Neural cell (in vitro differentiated cells): ENCODE measurements around the gene HRK.

ENCODE experiments used
- EZH2 ChIP-seq: fragments of 200-600, 300-800 bp; shearing (Covaris generic), sonication (generic); IDR thresholded peaks from 2 replicates; pipeline ENCODE4 v1.6.1; 2014; ENCODE audit warnings: antibody characterized with exemption, low read length, borderline replicate concordance, mild to moderate bottlenecking; ENCODE audit not compliant: insufficient read depth, poor library complexity, severe bottlenecking
- MXI1 ChIP-seq: fragments of 450-650 bp; conservative IDR thresholded peaks from 2 replicates; pipeline ENCODE4 v1.6.1; 2014; ENCODE audit warnings: antibody characterized with exemption, mild to moderate bottlenecking; ENCODE audit not compliant: poor library complexity, severe bottlenecking
- POLR2AphosphoS5 ChIP-seq: IDR thresholded peaks from 2 replicates; pipeline ENCODE4 v1.6.1; 2012
- SMC3 ChIP-seq: fragments of 450-650 bp; conservative IDR thresholded peaks from 2 replicates; pipeline ENCODE4 v1.6.1; 2014; ENCODE audit warnings: antibody characterized with exemption, mild to moderate bottlenecking, moderate library complexity; ENCODE audit not compliant: poor library complexity
- TF ChIP-seq, protein P1 (sequence below): fragments of 450-650 bp; IDR thresholded peaks from 2 replicates; pipeline ENCODE4 v1.5.1; 2014; ENCODE audit warnings: antibody characterized with exemption, mild to moderate bottlenecking, moderate library complexity; ENCODE audit not compliant: poor library complexity, severe bottlenecking

DNA sequence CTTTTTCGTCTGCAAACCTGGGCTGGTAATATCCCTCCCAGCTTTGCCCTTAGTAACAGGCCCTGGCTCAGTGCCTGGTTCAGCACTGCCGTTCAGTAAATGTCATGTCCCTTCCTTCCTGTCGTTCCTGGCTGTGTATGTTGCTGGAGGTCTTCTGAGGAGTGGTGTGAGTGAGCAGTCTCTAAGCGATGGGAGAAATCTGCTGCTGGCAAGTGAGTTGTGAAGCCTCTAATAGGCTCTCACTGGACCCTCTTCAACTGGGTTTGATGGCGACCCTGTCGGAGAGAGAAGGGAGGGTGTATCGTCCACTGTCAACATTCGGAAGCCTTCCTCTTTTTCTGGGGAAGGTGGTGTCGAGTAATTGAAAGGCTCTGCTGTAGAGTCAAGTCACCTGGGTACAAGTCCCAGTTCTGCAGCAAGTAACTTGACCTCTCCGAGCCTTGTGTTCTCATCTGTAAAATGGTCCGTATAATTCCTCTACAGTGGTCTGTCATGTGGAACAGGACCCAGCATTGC is 62.8 kb downstream of the HRK start:
- TF ChIP-seq MXI1 (no peak), SMC3 (no peak), POLR2AphosphoS5 (no peak), EZH2 (no peak)
- TF ChIP-seq, protein P1, sequence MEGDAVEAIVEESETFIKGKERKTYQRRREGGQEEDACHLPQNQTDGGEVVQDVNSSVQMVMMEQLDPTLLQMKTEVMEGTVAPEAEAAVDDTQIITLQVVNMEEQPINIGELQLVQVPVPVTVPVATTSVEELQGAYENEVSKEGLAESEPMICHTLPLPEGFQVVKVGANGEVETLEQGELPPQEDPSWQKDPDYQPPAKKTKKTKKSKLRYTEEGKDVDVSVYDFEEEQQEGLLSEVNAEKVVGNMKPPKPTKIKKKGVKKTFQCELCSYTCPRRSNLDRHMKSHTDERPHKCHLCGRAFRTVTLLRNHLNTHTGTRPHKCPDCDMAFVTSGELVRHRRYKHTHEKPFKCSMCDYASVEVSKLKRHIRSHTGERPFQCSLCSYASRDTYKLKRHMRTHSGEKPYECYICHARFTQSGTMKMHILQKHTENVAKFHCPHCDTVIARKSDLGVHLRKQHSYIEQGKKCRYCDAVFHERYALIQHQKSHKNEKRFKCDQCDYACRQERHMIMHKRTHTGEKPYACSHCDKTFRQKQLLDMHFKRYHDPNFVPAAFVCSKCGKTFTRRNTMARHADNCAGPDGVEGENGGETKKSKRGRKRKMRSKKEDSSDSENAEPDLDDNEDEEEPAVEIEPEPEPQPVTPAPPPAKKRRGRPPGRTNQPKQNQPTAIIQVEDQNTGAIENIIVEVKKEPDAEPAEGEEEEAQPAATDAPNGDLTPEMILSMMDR, result no peak
